Superior temporal gyrus (tissue), 1 donor: ENCODE measurements around the gene CENPP.
"Not testable (repeated sequence)": the region's sequence is repeated elsewhere in the genome, so short reads cannot be mapped to it uniquely, and the experiment has no call there.

Experiments
- DNase-seq: peaks from one replicate; pipeline ENCODE4 v3.0.0-alpha.2; 2016; ENCODE audit errors: extremely low spot score

The CENPP gene

GRCh38 chr9:92616199-92616641, 290.5 kb downstream of the CENPP start:
- DNase-seq, result no peak

GRCh38 chr9:92616655-92617111, 290.9 kb downstream of the CENPP start:
- no peak for DNase-seq

GRCh38 chr9:92617195-92617813, 291.6 kb downstream of the CENPP start:
- no peak for DNase-seq

- DNase-seq, result no peak
Measured at GRCh38 chr9:92617951-92618510, 292.3 kb downstream of the CENPP start.

GRCh38 chr9:92618633-92619225, 293.0 kb downstream of the CENPP start:
- DNase-seq, result no peak

GRCh38 chr9:92619601-92620300, 294.0 kb downstream of the CENPP start:
- DNase-seq, result no peak

- no peak for DNase-seq
Measured at GRCh38 chr9:92620845-92621244, 295.1 kb downstream of the CENPP start.

GRCh38 chr9:92623936-92624335, 298.2 kb downstream of the CENPP start:
- not testable (repeated sequence) for DNase-seq

- DNase-seq, result no peak
Measured at GRCh38 chr9:92626484-92626883, 300.7 kb downstream of the CENPP start.

GRCh38 chr9:92627651-92628050, 301.9 kb downstream of the CENPP start:
- DNase-seq, result no peak

- DNase-seq, result no peak
Measured at GRCh38 chr9:92631452-92632343, 305.9 kb downstream of the CENPP start.

GRCh38 chr9:92632641-92633040, 306.9 kb downstream of the CENPP start:
- no peak for DNase-seq

- no peak for DNase-seq
Measured at GRCh38 chr9:92633614-92634278, 308.0 kb downstream of the CENPP start.

- DNase-seq, result peak; percentile 81
Measured at GRCh38 chr9:92634712-92635605, 309.2 kb downstream of the CENPP start.

- DNase-seq, result no peak
Measured at GRCh38 chr9:92635760-92636159, 310.0 kb downstream of the CENPP start.

GRCh38 chr9:92636627-92637026, 310.9 kb downstream of the CENPP start:
- no peak for DNase-seq

GRCh38 chr9:92637326-92637725, 311.6 kb downstream of the CENPP start:
- no peak for DNase-seq

GRCh38 chr9:92637886-92638620, 312.3 kb downstream of the CENPP start:
- DNase-seq, result no peak

GRCh38 chr9:92638621-92639101, 312.9 kb downstream of the CENPP start:
- DNase-seq, result no peak
